KMS-11 (cell line): ENCODE results near the gene OTX2.

Source experiments
- H2AFZ ChIP-seq: fragments of 200-600 bp; sonication (generic); 2 replicates; pipeline ENCODE4 v1.6.1; 2016; ENCODE audit warnings: antibody characterized with exemption, mixed run types, low read depth
- H3K27ac ChIP-seq: fragments of 200-600 bp; sonication (generic); 2 replicates; pipeline ENCODE4 v1.6.1; 2016; ENCODE audit warnings: mild to moderate bottlenecking, mixed run types
- H3K27me3 ChIP-seq: fragments of 200-600 bp; sonication (generic); 2 replicates; pipeline ENCODE4 v1.6.1; 2017; ENCODE audit warnings: mild to moderate bottlenecking, low read depth, mixed run types, moderate library complexity; ENCODE audit not compliant: insufficient read depth
- H3K36me3 ChIP-seq: fragments of 200-600 bp; sonication (generic); 2 replicates; pipeline ENCODE4 v1.6.1; 2017; ENCODE audit warnings: mild to moderate bottlenecking, mixed run types; ENCODE audit not compliant: insufficient read depth
- H3K4me1 ChIP-seq: fragments of 200-600 bp; sonication (generic); 2 replicates; pipeline ENCODE4 v1.6.1; 2016; ENCODE audit warnings: mild to moderate bottlenecking, low read depth, mixed run types; ENCODE audit not compliant: poor library complexity, severe bottlenecking
- H3K4me2 ChIP-seq: fragments of 200-600 bp; sonication (generic); 2 replicates; pipeline ENCODE4 v1.7.0; 2016; ENCODE audit warnings: mild to moderate bottlenecking, mixed run types
- H3K4me3 ChIP-seq: fragments of 200-600 bp; sonication (generic); IDR thresholded peaks from 2 replicates; pipeline ENCODE4 v1.6.1; 2017; ENCODE audit warnings: low read depth, low read length, mixed read lengths; ENCODE audit not compliant: insufficient read depth
- H3K79me2 ChIP-seq: fragments of 200-600 bp; sonication (generic); 2 replicates; pipeline ENCODE4 v1.6.1; 2016; ENCODE audit warnings: low read depth, mixed run types; ENCODE audit not compliant: insufficient read depth
- H3K9ac ChIP-seq: fragments of 200-600 bp; sonication (generic); 2 replicates; pipeline ENCODE4 v1.6.1; 2016; ENCODE audit warnings: mild to moderate bottlenecking, mixed run types
- H4K20me1 ChIP-seq: fragments of 200-600 bp; sonication (generic); 2 replicates; pipeline ENCODE4 v1.6.1; 2016; ENCODE audit warnings: mild to moderate bottlenecking, mixed run types; ENCODE audit not compliant: insufficient read depth
- CTCF ChIP-seq: fragments of 200-600 bp; sonication (generic); conservative IDR thresholded peaks from 2 replicates; pipeline ENCODE4 v1.6.1; 2017; ENCODE audit warnings: low read depth, mild to moderate bottlenecking, antibody characterized with exemption, low read length, moderate library complexity, mixed read lengths

The OTX2 gene

DNA sequence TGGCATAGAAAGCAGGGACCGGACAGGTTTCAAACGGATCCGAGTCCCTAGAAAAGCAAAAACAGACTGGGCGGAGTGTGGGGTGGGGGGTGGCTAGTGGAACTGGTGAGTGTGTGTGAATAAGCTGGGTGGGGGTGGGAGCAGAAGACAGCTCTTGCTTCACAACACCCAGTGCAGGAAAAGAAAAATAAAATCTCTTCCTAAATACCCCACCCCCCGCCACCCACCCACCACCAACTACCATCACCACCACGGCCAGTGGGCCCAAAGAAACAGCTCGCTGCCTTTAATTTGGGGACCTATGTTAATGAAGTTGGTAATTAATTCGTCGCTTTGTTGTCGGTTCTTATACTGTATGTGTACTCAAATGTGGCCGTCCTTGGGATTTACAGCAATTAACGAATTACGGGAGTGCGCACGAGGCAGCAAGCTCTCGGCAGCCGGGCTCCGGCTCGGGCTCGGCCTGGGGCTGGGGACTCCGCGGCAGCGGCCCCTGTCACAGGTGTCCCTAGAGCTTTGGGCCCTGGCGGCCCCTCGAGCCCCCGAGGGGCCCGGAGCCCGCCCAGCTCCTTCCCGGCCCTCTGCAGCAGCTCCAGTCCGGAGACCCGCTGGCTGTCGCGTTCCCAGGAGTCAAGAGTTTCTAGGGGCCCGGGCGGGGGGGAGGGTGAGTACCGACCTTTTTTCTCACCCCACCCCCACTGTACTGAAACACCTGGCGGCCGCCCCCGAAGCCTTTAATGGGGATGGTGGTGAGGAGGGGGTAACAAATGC lies 1.5 kb upstream of the OTX2 start:
- TF ChIP-seq CTCF, result no peak
- Histone ChIP-seq H3K27me3 (no peaks in the 10 kb centered on the region), H3K9ac (no peak overlapping the region), H2AFZ (no peak overlapping the region), H3K36me3 (no peaks in the 10 kb centered on the region), H3K4me1 (no peaks in the 10 kb centered on the region), H3K27ac (no peak overlapping the region), H4K20me1 (no peaks in the 10 kb centered on the region), H3K4me3 (no peak overlapping the region), H3K4me2 (no peak overlapping the region), H3K79me2 (no peaks in the 10 kb centered on the region)

DNA sequence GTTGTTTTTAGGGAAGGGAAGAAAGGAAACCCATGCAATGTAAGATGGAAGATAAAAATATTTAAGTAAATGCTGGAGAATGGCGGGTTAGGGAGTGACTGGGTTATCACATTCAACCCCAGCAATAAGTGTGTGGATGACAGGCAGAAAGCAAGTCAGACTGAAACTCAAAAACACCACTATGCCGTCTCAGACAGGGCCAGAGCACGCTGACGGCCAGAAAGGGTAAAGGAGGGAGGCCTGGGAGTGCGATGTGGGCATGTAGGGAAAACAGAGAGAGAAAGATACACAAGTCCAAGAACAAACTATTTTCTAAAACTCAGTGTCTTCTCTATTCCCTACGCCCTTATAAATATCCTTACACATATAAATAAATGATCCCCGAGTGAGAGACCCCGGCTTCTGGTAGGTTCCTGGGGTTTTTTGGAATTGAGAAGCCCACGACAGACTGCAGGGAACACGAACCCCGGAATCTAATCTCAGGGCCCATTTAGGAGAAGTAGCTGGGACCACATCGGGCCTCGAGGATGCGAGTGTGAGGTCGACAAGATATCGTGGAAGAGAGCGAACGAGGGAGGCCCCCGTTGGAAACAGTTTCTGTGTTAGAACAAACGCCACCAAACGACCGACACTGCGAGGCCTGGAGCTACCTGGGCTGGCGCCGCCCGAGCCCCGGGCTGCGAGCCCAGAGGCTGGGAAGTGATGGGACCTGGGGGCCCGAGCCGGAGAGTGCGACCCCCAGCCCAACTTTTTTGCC lies 735 bp upstream of the OTX2 start:
- H3K4me1 ChIP-seq, result no peaks in the 10 kb centered on the region
- no peak for TF ChIP-seq CTCF

DNA sequence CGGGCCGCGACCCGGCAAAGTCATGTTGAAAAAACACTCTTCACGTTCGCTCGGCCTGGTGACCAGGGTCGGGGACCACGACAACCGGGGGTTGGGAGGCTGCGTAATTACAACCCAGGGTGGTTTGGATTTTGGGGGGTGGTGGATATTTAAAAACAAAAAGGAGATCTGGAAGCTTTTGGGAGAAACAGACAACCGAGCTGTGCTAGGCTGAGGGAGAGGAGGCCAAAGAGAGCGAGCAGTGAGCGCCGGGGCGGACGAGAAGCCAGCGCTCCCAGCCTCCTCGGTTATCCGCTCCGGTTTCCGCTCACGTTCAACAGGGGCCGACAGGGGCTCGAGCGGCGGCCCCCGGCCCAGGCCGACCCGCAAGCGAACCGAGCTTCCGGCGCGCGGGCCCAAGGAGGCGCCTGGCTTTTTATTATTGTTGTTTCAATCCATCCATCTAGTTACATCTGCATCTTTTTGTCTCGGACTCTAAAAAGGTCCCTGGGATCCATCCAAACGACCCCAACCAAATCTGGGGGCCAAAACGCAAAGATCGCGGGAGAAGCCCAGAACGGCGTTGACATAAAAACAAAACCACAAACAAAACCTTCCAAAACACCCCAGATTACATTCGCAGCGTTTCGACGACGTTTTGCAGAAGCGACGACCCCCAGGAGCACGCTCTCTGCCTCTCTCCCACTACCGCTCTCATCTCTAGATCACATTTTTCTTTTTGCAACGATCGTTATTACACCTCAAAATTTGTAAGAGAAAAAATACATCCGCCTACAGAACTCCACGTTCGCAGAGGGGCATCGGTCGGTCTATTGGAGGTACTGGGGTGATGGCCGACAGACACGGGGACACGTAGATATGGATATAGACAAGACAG lies 771 bp downstream of the OTX2 start:
- no peak overlapping the region for H3K4me2 ChIP-seq

More for the DNA sequence above, 735 bp upstream of the OTX2 start:
- no peak overlapping the region for H3K4me3 ChIP-seq
- no peak overlapping the region for H3K9ac ChIP-seq
- H3K36me3 ChIP-seq, result no peaks in the 10 kb centered on the region
- no peak overlapping the region for H3K27ac ChIP-seq
- no peaks in the 10 kb centered on the region for H3K27me3 ChIP-seq
- H3K4me2 ChIP-seq, result no peak overlapping the region
- H2AFZ ChIP-seq, result no peak overlapping the region
- no peaks in the 10 kb centered on the region for H4K20me1 ChIP-seq
- H3K79me2 ChIP-seq, result no peaks in the 10 kb centered on the region

More for the DNA sequence above, 771 bp downstream of the OTX2 start:
- H3K27me3 ChIP-seq, result no peaks in the 10 kb centered on the region
- H3K36me3 ChIP-seq, result no peaks in the 10 kb centered on the region
- H3K4me1 ChIP-seq, result no peaks in the 10 kb centered on the region
- H2AFZ ChIP-seq, result no peak overlapping the region
- no peak overlapping the region for H3K27ac ChIP-seq
- no peak overlapping the region for H3K9ac ChIP-seq
- no peaks in the 10 kb centered on the region for H3K79me2 ChIP-seq
- H3K4me3 ChIP-seq, result no peak overlapping the region
- no peak for TF ChIP-seq CTCF
- no peaks in the 10 kb centered on the region for H4K20me1 ChIP-seq
